GM18951 (cell line): ENCODE data around the gene FBXO33.

Source experiments
- POLR2A ChIP-seq: IDR thresholded peaks from 4 replicates; pipeline ENCODE4 v1.6.1; 2011; ENCODE audit warnings: mild to moderate bottlenecking; ENCODE audit not compliant: insufficient read length, insufficient read depth; ENCODE audit errors: extremely low read depth
- in situ Hi-C: fragments of 300-500 bp; cut with MboI; formaldehyde crosslinking; loops from one replicate; pipeline ENCODE4 v1.12.0; 2022; ENCODE audit warnings: low sequenced_read_pairs, mixed read lengths, inconsistent platforms; ENCODE audit not compliant: unreplicated experiment

Gene FBXO33

GRCh38 chr14:39425947-39426346, 6.3 kb downstream of the FBXO33 start:
- TF ChIP-seq POLR2A = no peak
- in situ Hi-C loops = loop anchor here (25.0 kb wide), 1 partner anchor 314 kb away; the partner anchor contains the start of genes GEMIN2 and SEC23A

GRCh38 chr14:39423793-39424192, 8.4 kb downstream of the FBXO33 start:
- in situ Hi-C loops = no loop called here
- no peak for TF ChIP-seq POLR2A

- in situ Hi-C loops = no loop called here
- no peak for TF ChIP-seq POLR2A
Measured at GRCh38 chr14:39422243-39422642, 10.0 kb downstream of the FBXO33 start.

- no peak for TF ChIP-seq POLR2A
- in situ Hi-C loops = no loop called here
Measured at GRCh38 chr14:39419272-39419671, 13.0 kb downstream of the FBXO33 start.

DNA sequence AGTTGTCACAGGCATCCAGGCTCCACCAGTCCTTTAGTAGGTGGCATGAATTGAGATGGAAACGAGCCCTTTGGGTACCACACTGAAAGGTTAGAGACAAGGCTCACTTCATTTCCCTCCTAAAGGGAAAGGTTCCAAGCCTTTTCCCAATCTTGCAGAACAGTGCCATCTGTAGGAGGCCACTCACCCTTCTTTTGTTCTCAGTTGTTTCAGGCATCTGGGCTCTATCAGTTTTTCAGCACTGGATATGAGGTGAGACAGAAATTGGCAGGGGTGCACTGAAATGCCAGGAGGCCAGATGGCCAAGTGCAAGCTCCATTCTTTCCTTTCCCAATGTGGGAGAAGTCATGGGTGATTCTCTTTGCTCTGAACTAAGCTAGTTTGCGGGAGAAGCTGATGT, 15.2 kb downstream of the FBXO33 start:
- in situ Hi-C loops = no loop called here
- no peak for TF ChIP-seq POLR2A

GRCh38 chr14:39416072-39416471, 16.2 kb downstream of the FBXO33 start:
- in situ Hi-C loops = no loop called here
- TF ChIP-seq POLR2A = no peak

GRCh38 chr14:39406560-39406959, 25.7 kb downstream of the FBXO33 start:
- in situ Hi-C loops = no loop called here
- TF ChIP-seq POLR2A = no peak

DNA sequence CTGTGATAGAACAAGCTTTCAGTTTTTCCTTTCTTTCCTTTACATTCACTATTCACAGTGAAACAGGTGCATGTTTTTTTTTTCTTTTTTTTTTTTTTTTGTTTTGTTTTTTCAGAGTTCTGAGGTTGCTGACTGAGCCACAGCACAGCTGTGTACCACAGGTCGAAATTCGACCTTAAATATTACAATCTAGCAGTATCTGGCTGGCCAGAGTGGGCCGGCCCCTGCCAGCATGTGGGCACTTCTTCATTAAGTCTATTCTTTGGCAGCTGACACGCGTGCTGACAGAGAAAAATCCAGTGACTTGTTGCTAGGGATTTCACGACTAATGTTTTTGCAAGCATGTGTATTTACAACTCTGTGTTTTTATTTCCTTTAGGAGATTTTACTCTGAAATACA, 33.9 kb downstream of the FBXO33 start:
- TF ChIP-seq POLR2A = no peak
- in situ Hi-C loops = no loop called here

DNA sequence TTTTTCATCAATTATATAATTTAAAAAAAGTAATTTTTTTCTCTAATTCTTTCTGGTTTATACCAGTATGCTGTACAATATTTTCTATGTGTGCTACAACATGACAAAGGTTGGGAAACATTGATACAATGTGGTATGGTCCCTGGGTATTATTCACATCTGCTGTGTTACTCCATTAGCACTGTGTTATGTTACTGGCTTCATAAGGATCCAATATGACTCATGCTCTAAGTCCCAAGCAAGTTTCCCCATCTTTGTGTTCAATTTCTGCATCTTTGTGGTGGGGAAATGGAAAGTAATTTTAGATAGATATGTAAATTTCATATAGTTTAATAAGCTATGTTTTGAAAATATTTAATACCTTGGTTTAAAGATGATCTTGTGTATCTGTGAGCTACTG, 35.8 kb downstream of the FBXO33 start:
- in situ Hi-C loops = no loop called here
- no peak for TF ChIP-seq POLR2A

DNA sequence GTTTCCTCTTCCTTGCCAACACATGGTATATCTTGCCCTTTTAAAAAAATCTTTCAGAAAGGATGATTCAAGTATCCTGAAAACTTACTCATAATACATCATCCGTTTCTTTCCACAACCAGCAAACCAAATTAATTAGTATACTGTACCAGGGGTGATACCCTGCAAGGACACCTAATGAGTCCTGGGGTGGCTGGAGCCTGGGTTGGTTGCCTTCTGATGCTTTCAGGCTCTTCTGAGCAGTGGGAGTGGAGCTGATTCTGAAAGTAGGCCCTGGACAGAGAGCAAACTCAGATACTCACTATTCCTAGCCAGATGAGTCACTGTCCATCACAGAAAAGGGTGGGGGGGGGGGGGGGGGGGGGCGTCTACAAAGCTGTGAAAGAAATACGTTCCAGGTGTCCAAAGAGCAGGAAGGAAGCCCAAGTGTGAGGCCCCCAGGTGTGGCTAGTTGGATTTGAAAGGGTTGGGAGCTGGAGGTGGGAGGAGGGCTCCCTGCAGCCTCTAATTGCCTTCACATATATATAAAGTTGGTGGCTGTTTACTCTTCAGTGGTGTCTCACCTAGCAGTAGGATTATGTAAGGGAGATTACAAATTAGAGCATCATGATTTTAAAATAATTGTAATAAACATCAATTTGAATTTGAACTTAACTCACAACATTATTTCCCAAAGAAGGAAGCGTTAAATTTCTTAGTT, 36.5 kb downstream of the FBXO33 start:
- TF ChIP-seq POLR2A = no peak
- in situ Hi-C loops = no loop called here

DNA sequence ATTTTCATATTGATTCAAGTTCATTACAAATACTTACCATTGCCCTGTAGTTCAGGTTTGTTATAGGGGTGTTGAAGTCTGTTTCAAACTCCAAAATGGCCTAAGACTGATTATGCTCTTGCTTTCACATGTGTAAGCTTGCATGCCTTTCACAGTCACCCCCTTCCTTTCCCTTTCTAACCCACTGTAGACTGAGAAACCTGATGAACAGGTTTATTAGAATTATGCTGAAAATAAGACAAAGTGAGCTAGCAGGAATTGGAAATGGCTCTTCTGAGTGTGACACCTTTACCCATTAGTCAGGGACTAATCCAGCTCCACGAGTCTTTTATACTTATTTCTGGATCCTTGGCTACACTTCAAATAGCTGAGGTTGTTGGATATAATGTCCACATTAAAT, 38.9 kb downstream of the FBXO33 start:
- in situ Hi-C loops = no loop called here

GRCh38 chr14:39384177-39384576, 48.1 kb downstream of the FBXO33 start:
- in situ Hi-C loops = no loop called here

More for the DNA sequence above, 38.9 kb downstream of the FBXO33 start:
- no peak for TF ChIP-seq POLR2A

DNA sequence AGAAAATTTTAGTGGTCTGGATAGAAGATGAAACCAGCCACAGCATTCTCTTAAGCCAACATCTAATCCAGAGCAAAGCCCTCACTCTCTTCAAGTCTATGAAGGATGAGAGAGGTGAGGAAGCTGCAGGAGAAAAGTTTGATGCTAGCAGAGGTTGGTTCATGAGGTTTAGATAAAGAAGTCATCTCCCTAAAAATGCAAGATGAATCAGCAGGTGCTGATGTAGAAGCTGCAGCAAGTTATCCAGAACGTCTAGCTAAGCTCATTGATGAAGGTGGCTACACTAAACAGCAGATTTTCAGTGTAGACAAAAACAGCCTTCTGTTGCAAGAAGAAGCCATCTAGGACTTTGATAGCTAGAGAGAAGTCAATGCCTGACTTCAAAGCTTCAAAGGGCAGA, 48.5 kb downstream of the FBXO33 start:
- TF ChIP-seq POLR2A = no peak
- in situ Hi-C loops = no loop called here

More at GRCh38 chr14:39384177-39384576, 48.1 kb downstream of the FBXO33 start:
- TF ChIP-seq POLR2A = no peak

DNA sequence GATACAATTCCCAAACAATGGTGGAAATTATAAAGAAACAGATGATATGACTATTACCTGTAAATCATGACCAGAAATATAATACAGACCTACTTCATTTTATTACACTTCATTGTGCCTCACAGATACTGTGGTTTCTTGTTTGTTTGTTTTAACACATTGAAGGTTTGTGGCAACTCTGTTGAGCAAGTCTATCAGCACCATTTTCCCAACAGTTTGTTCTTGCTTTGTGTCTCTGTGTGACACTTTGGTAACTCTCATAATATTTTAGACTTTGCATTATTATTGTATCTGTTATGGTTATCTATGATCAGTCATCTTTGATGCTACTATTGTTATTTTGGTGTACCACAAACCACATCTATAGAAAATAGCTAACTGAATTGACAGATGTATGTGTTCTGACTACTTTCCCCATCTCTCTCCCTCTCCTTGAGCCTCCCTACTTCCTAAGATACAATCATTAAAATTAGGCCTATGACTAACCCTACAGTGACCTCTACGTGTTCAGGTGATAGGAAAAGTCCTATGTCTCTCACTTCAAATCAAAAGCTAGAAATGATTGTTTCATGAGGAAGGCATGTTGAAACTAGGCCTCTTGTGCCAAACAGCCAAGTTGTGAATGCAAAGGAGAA, 49.1 kb downstream of the FBXO33 start:
- TF ChIP-seq POLR2A = no peak
- in situ Hi-C loops = no loop called here
